HepG2 (cell line): ENCODE data around the gene TPM2. TPM values are rescaled to one million over a fixed set of nuclear protein-coding genes. Genes with fewer than 3 reads are reported as not detected.
A peak's percentile ranks its signal among the peaks of the same experiment; 100 is the strongest.

ENCODE experiments used
- ARID3A ChIP-seq: IDR thresholded peaks from 2 replicates; pipeline ENCODE4 v1.6.1; 2012; ENCODE audit warnings: low read depth, low read length, improper control_type of control experiment
- ATF4 ChIP-seq, 2 experiments: fragments of 450-650 bp in 1 of 2; sonication (generic) in 1 of 2; formaldehyde crosslinking; IDR thresholded peaks; 2 replicates each; pipeline versions ENCODE4 v1.5.0 to v1.8.0; 2020 to 2022; ENCODE audit warnings: mild to moderate bottlenecking in 1 of 2, missing genetic modification reagents in 1 of 2
- CEBPB ChIP-seq: IDR thresholded peaks from 2 replicates; pipeline ENCODE4 v1.6.1; 2011; ENCODE audit warnings: low read depth, low read length, improper control_type of control experiment, borderline replicate concordance
- DPF2 ChIP-seq: sonication (generic); formaldehyde crosslinking; IDR thresholded peaks from 2 replicates; pipeline ENCODE4 v1.4.0; 2020; ENCODE audit warnings: mild to moderate bottlenecking, low read depth, missing genetic modification reagents, borderline replicate concordance
- EP300 ChIP-seq, 3 experiments: sonication (generic) in 1 of 3; formaldehyde crosslinking in 1 of 3; IDR thresholded peaks; 2 replicates each; pipeline versions ENCODE4 v1.5.1 to v1.6.1; 2011 to 2020; ENCODE audit warnings: low read depth in 2 of 3, low read length in 2 of 3, borderline replicate concordance in 1 of 3, improper control_type of control experiment in 1 of 3, mild to moderate bottlenecking in 1 of 3, missing genetic modification reagents in 1 of 3, moderate library complexity in 1 of 3
- FOSL2 ChIP-seq: sonication (generic); formaldehyde crosslinking; IDR thresholded peaks from 2 replicates; pipeline ENCODE4 v1.4.0; 2020; ENCODE audit warnings: missing genetic modification reagents
- HOXA7 ChIP-seq: sonication (generic); formaldehyde crosslinking; IDR thresholded peaks from 2 replicates; pipeline ENCODE4 v1.8.1; 2022; ENCODE audit warnings: mild to moderate bottlenecking, missing genetic modification reagents, moderate library complexity
- IRF9 ChIP-seq: sonication (generic); formaldehyde crosslinking; IDR thresholded peaks from 2 replicates; pipeline ENCODE4 v1.8.0; 2022; ENCODE audit warnings: missing genetic modification reagents, mild to moderate bottlenecking, borderline replicate concordance
- KDM2A ChIP-seq: sonication (generic); formaldehyde crosslinking; IDR thresholded peaks from 2 replicates; pipeline ENCODE4 v1.4.0; 2020; ENCODE audit warnings: low read depth, missing genetic modification reagents, borderline replicate concordance
- KLF16 ChIP-seq, 2 experiments: sonication (generic) in 1 of 2; formaldehyde crosslinking in 1 of 2; IDR thresholded peaks; 2 replicates each; pipeline versions ENCODE4 v1.6.1 to v1.8.0; 2016 to 2023; ENCODE audit warnings: missing genetic modification reagents in 2 of 2, missing compliant biosample characterization in 1 of 2
- RARA ChIP-seq: IDR thresholded peaks from 2 replicates; pipeline ENCODE4 v1.6.1; 2016; ENCODE audit warnings: missing genetic modification reagents, missing compliant biosample characterization
- RFX5 ChIP-seq: IDR thresholded peaks from 2 replicates; pipeline ENCODE4 v1.6.1; 2011; ENCODE audit warnings: low read depth, low read length, improper control_type of control experiment
- TEAD3 ChIP-seq: optimal IDR thresholded peaks from 2 replicates; pipeline ENCODE3; 2016; ENCODE audit warnings: borderline replicate concordance
- THAP11 ChIP-seq: IDR thresholded peaks from 2 replicates; pipeline ENCODE4 v1.6.1; 2016; ENCODE audit warnings: missing biosample characterization, missing genetic modification reagents
- THAP8 ChIP-seq: sonication (generic); formaldehyde crosslinking; IDR thresholded peaks from 2 replicates; pipeline ENCODE4 v1.5.1; 2020; ENCODE audit warnings: missing genetic modification reagents, mild to moderate bottlenecking, borderline replicate concordance
- ZNF280D ChIP-seq: sonication (generic); formaldehyde crosslinking; IDR thresholded peaks from 2 replicates; pipeline ENCODE4 v1.5.1; 2020; ENCODE audit warnings: mild to moderate bottlenecking, missing genetic modification reagents
- ZNF414 ChIP-seq: sonication (generic); formaldehyde crosslinking; IDR thresholded peaks from 2 replicates; pipeline ENCODE4 v1.5.0; 2020; ENCODE audit warnings: missing genetic modification reagents
- ZNF678 ChIP-seq: sonication (generic); formaldehyde crosslinking; IDR thresholded peaks from 2 replicates; pipeline ENCODE4 v1.4.0; 2020; ENCODE audit warnings: mild to moderate bottlenecking, missing genetic modification reagents
- polyA plus RNA-seq, 8 experiments: library from polyadenylated mRNA; depleted of rRNA in 3 of 8; stranded (reverse) in 7 of 8; unstranded in 1 of 8; fragments of >200 nt; fragmentation: Illumina TruSeq in 4 of 8; extraction: Trizol in 4 of 8; gene quantifications; 2 replicates each; pipeline versions ENCODE4 v1.2.1 to v1.2.3, GENCODE V29; 2011 to 2016; ENCODE audit warnings: low read depth in 4 of 8, missing spikeins in 1 of 8, mixed read lengths in 1 of 8; ENCODE audit not compliant: insufficient read depth in 1 of 8
- total RNA-seq, 5 experiments: library from RNA; depleted of rRNA; stranded (reverse); fragments of >200 nt; fragmentation: Illumina TruSeq; extraction: Trizol; gene quantifications; 2 replicates each; pipeline ENCODE4 v1.2.3, GENCODE V29; 2016; ENCODE audit warnings: low read depth in 1 of 5

The TPM2 gene
- total and polyA plus RNA-seq, 2 of the 13 experiments (the other 11 are each of a cell fraction or from before 2014, with no cell fraction given): 3.1 to 10.7 TPM

- TF ChIP-seq ZNF280D (CRISPR knock-in tag): peak; percentile 22; the same call in 1 of the 2 replicates
- peak; percentile 94 for TF ChIP-seq CEBPB
- TF ChIP-seq THAP8 (CRISPR knock-in tag): no peak
- no peak for TF ChIP-seq HOXA7 (CRISPR knock-in tag)
- 0 out of 2 replicates have a peak, but pooled peaks have one; percentile 40 for TF ChIP-seq RFX5
- TF ChIP-seq RARA (CRISPR knock-in tag): no peak
- no peak for TF ChIP-seq IRF9 (CRISPR knock-in tag)
- TF ChIP-seq DPF2 (CRISPR knock-in tag): peak; percentile 60; the same call in 1 of the 2 replicates
- no peak for TF ChIP-seq ZNF678 (CRISPR knock-in tag)
- peak in 1 of 2 experiments; percentile 31; a peak in 1 of 4 replicates for TF ChIP-seq EP300 (IDR thresholded peaks at IDR 0.05; ENCODE audit: low read depth in 2 of 2, low read length in 2 of 2)
- no peak for TF ChIP-seq EP300 (CRISPR knock-in tag; IDR thresholded peaks at IDR 0.05; ENCODE audit: borderline replicate concordance)
- TF ChIP-seq THAP11 (CRISPR knock-in tag): peak; percentile 59; the same call in 1 of the 2 replicates
- TF ChIP-seq KLF16 (CRISPR knock-in tag; IDR thresholded peaks at IDR 0.05): 0 out of 4 replicates have a peak, but pooled peaks of 1 of the 2 experiments have one; percentile 19
- TF ChIP-seq ARID3A: peak; percentile 53; the same call in 1 of the 2 replicates
- peak; percentile 23; the same call in 1 of the 2 replicates for TF ChIP-seq KDM2A (CRISPR knock-in tag)
- TF ChIP-seq FOSL2 (CRISPR knock-in tag): peak; percentile 88
- peak in 1 of 2 experiments; percentile 33; a peak in 1 of 4 replicates for TF ChIP-seq ATF4 (CRISPR knock-in tag; IDR thresholded peaks at IDR 0.05)
- peak; percentile 45 for TF ChIP-seq TEAD3 (CRISPR knock-in tag)
- no peak for TF ChIP-seq ZNF414 (CRISPR knock-in tag)
These were observed 37.5 kb downstream of the TPM2 start (continued) for GRCh38 chr9:35651956-35652828.
